Prostate gland (tissue), 2 donors: ENCODE results near the gene SAP30L.

ENCODE experiments used
- CTCF ChIP-seq, 4 experiments: fragments of 200-600 bp in 2 of 4; fragments of 450-650 bp in 2 of 4; sonication (generic) in 2 of 4; IDR thresholded peaks; 1 replicate in 3 of 4; 2 replicates in 1 of 4; pipeline ENCODE4 v1.5.1; 2016 to 2019; ENCODE audit warnings: antibody characterized with exemption in 4 of 4, mild to moderate bottlenecking in 2 of 4, moderate library complexity in 2 of 4
- POLR2AphosphoS5 ChIP-seq: sonication (generic); formaldehyde crosslinking; IDR thresholded peaks from one replicate; pipeline ENCODE4 v1.6.1; 2017; ENCODE audit warnings: antibody characterized with exemption

GRCh38 chr5:154479944-154480750, 34.4 kb downstream of the SAP30L start:
- TF ChIP-seq CTCF (IDR thresholded peaks at IDR 0.05) (no peak), POLR2AphosphoS5 (no peak)
